ENCODE data around the gene CYFIP2.
"Not testable (repeated sequence)": the region's sequence is repeated elsewhere in the genome, so short reads cannot be mapped to it uniquely, and the experiment has no call there.

Gene CYFIP2

DNA sequence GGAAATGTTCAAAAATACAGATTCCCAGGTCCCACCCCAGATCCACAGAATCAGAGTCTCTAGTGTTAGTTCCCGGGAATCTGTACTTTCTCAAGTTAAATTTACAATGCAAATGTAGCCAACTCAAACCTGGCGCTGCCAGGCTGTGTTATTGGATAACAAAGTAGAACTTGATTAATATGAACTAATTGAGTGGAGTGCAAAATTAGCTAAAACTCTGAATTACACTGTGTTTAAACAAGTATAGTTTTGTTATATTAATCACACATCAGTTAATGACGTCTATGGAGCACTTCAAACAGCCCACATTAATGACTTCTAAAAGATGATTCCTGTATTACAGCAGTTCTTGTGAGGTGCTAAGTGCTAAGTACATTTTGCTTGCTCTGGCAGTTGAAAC, 32.4 kb upstream of the CYFIP2 start:
- no peaks in the 10 kb centered on the region for H3K79me2 ChIP-seq (ENCODE audit: insufficient read depth, low read length)
- no peaks in the 10 kb centered on the region for H3K4me1 ChIP-seq (ENCODE audit: insufficient read depth, low read length, severe bottlenecking)
- H4K20me1 ChIP-seq (ENCODE audit: insufficient read depth, low read length) = no peaks in the 10 kb centered on the region
- H3K9me3 ChIP-seq (ENCODE audit: low read length) = no peaks in the 10 kb centered on the region
- no peak overlapping the region for H3K27ac ChIP-seq (ENCODE audit: low read depth, low read length, poor library complexity, severe bottlenecking)
- H3F3A ChIP-seq (ENCODE audit: insufficient read depth, low read length) = no peaks in the 10 kb centered on the region
- H3K9ac ChIP-seq (ENCODE audit: low read length) = no peak overlapping the region
- H3K4me3 ChIP-seq (ENCODE audit: low read depth, low read length, poor library complexity, severe bottlenecking) = no peak overlapping the region
- no peak overlapping the region for H2AFZ ChIP-seq (ENCODE audit: low read length)
- peaks cover 77% of the 10 kb centered on the region for H3K36me3 ChIP-seq (ENCODE audit: insufficient read depth, low read length)
- no peak overlapping the region for H3K4me2 ChIP-seq (ENCODE audit: low read length)
- H3K27me3 ChIP-seq (ENCODE audit: insufficient read depth, low read length) = no peaks in the 10 kb centered on the region
- no peaks in the 10 kb centered on the region; the same call in 1 of the 2 replicates for H3K9me2 ChIP-seq (ENCODE audit: low read depth, low read length)
- TF ChIP-seq, protein P1, sequence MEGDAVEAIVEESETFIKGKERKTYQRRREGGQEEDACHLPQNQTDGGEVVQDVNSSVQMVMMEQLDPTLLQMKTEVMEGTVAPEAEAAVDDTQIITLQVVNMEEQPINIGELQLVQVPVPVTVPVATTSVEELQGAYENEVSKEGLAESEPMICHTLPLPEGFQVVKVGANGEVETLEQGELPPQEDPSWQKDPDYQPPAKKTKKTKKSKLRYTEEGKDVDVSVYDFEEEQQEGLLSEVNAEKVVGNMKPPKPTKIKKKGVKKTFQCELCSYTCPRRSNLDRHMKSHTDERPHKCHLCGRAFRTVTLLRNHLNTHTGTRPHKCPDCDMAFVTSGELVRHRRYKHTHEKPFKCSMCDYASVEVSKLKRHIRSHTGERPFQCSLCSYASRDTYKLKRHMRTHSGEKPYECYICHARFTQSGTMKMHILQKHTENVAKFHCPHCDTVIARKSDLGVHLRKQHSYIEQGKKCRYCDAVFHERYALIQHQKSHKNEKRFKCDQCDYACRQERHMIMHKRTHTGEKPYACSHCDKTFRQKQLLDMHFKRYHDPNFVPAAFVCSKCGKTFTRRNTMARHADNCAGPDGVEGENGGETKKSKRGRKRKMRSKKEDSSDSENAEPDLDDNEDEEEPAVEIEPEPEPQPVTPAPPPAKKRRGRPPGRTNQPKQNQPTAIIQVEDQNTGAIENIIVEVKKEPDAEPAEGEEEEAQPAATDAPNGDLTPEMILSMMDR (IDR thresholded peaks at IDR 0.05; ENCODE audit: low read length) = no peak
- no peak for TF ChIP-seq EZH2 (IDR thresholded peaks at IDR 0.05; ENCODE audit: borderline replicate concordance, low read length)

DNA sequence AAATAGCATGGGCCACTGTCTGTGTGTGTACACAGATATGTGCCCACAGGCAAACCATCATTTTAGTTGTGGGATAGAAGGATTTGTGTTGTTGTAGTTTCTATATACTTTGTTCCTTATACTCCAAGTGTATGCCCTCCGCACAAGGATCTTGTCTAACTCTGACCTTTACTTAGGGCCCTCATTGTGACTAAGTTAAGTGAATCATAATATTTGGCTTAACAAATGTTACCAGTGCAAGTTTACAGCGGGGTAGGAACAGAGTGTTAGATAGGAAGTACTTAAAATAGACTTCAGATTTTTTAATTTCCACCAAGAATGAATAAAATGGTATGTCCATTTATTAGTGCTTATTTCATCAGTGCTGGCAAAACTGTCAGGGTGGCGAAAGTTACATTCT, 29.5 kb upstream of the CYFIP2 start:
- Histone ChIP-seq H3K9ac (ENCODE audit: low read length) (no peak overlapping the region), H3K4me1 (ENCODE audit: insufficient read depth, low read length, severe bottlenecking) (no peaks in the 10 kb centered on the region), H3K79me2 (ENCODE audit: insufficient read depth, low read length) (no peaks in the 10 kb centered on the region), H3F3A (ENCODE audit: insufficient read depth, low read length) (no peaks in the 10 kb centered on the region), H3K4me3 (ENCODE audit: low read depth, low read length, poor library complexity, severe bottlenecking) (no peak overlapping the region), H3K27me3 (ENCODE audit: insufficient read depth, low read length) (no peaks in the 10 kb centered on the region), H3K36me3 (ENCODE audit: insufficient read depth, low read length) (peaks cover 85% of the 10 kb centered on the region), H3K9me2 (ENCODE audit: low read depth, low read length) (no peaks in the 10 kb centered on the region), H3K9me3 (ENCODE audit: low read length) (no peaks in the 10 kb centered on the region), H3K4me2 (ENCODE audit: low read length) (no peak overlapping the region), H2AFZ (ENCODE audit: low read length) (no peak overlapping the region), H4K20me1 (ENCODE audit: insufficient read depth, low read length) (no peaks in the 10 kb centered on the region), H3K27ac (ENCODE audit: low read depth, low read length, poor library complexity, severe bottlenecking) (no peak overlapping the region)
- TF ChIP-seq, protein P1 (IDR thresholded peaks at IDR 0.05; ENCODE audit: low read length) = no peak
- no peak for TF ChIP-seq EZH2 (IDR thresholded peaks at IDR 0.05; ENCODE audit: borderline replicate concordance, low read length)

DNA sequence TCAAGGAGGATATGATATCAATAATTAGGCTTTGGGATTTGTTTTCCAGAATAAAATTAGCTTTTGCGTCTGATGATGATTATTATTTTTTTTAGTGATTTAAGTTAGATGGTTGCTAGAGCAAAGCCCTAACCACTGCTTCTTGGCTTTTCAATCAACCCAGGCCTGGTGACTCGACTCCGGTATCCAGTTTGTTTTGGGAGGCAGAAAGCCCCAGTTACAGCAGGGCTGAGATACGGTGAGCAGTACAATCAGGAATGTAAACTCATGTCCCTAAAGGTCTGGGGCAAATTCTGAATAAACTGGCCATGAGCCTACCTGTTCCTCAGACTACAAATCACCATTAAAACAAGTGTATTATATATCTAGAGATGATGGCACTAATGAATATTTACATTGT, 24.4 kb upstream of the CYFIP2 start:
- no peak for TF ChIP-seq EZH2 (IDR thresholded peaks at IDR 0.05; ENCODE audit: borderline replicate concordance, low read length)
- TF ChIP-seq, protein P1 (IDR thresholded peaks at IDR 0.05; ENCODE audit: low read length) = no peak
- no peaks in the 10 kb centered on the region for H3F3A ChIP-seq (ENCODE audit: insufficient read depth, low read length)
- no peaks in the 10 kb centered on the region for H3K27me3 ChIP-seq (ENCODE audit: insufficient read depth, low read length)
- H3K4me3 ChIP-seq (ENCODE audit: low read depth, low read length, poor library complexity, severe bottlenecking) = no peak overlapping the region
- no peaks in the 10 kb centered on the region for H3K9me2 ChIP-seq (ENCODE audit: low read depth, low read length)
- H3K4me1 ChIP-seq (ENCODE audit: insufficient read depth, low read length, severe bottlenecking) = no peaks in the 10 kb centered on the region
- no peak overlapping the region for H3K9ac ChIP-seq (ENCODE audit: low read length)
- no peak overlapping the region for H3K4me2 ChIP-seq (ENCODE audit: low read length)
- H3K79me2 ChIP-seq (ENCODE audit: insufficient read depth, low read length) = no peaks in the 10 kb centered on the region
- no peak overlapping the region for H2AFZ ChIP-seq (ENCODE audit: low read length)
- H4K20me1 ChIP-seq (ENCODE audit: insufficient read depth, low read length) = no peaks in the 10 kb centered on the region
- H3K9me3 ChIP-seq (ENCODE audit: low read length) = no peaks in the 10 kb centered on the region
- no peak overlapping the region for H3K27ac ChIP-seq (ENCODE audit: low read depth, low read length, poor library complexity, severe bottlenecking)
- H3K36me3 ChIP-seq (ENCODE audit: insufficient read depth, low read length) = peaks cover 92% of the 10 kb centered on the region

DNA sequence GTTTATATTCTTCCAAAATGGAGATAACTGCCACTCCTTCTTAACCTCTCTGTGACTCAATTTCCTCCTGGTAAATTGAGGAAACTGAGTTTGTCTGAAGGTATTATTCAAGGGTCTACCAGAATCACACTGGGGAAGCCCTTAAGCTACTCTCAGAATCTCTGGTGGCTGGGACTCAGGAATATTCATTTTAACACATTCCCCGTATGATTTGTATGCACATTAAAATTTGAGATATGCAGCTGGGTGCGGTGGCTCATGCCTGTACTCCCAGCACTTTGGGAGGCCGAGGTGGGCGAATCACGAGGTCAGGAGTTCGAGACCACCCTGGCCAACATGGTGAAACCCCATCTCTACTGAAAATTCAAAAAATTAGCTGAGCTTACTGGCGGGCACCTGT, 21.2 kb upstream of the CYFIP2 start:
- not testable (repeated sequence) for H3K27me3 ChIP-seq (ENCODE audit: insufficient read depth, low read length); H3K9me3 ChIP-seq (ENCODE audit: low read length); H3K4me3 ChIP-seq (ENCODE audit: low read depth, low read length, poor library complexity, severe bottlenecking); H3K9me2 ChIP-seq (ENCODE audit: low read depth, low read length); H2AFZ ChIP-seq (ENCODE audit: low read length); H4K20me1 ChIP-seq (ENCODE audit: insufficient read depth, low read length); H3K9ac ChIP-seq (ENCODE audit: low read length); H3K4me1 ChIP-seq (ENCODE audit: insufficient read depth, low read length, severe bottlenecking); H3F3A ChIP-seq (ENCODE audit: insufficient read depth, low read length); H3K4me2 ChIP-seq (ENCODE audit: low read length); H3K79me2 ChIP-seq (ENCODE audit: insufficient read depth, low read length); H3K27ac ChIP-seq (ENCODE audit: low read depth, low read length, poor library complexity, severe bottlenecking)
- H3K36me3 ChIP-seq (ENCODE audit: insufficient read depth, low read length) = peaks cover 93% of the 10 kb centered on the region
